ENCODE measurements around the gene PRKACA.

PRKACA gene

GRCh38 chr19:14117668-14118164, at the start of gene PRKACA:
TSS of gene PRKACA (minus strand) at chr19:14117762. CDS start at chr19:14117547, 215 bp downstream.
- DNase-seq: peak; percentile 100

- DNase-seq: no peak
Measured at GRCh38 chr19:14166999-14167575, 49.5 kb upstream of the PRKACA start.

GRCh38 chr19:14165990-14166830, 48.6 kb upstream of the PRKACA start:
- DNase-seq: no peak

GRCh38 chr19:14164724-14165493, 47.3 kb upstream of the PRKACA start:
- DNase-seq: no peak

- no peak for DNase-seq
Measured at GRCh38 chr19:14164082-14164481, 46.5 kb upstream of the PRKACA start.

GRCh38 chr19:14162871-14163297, 45.3 kb upstream of the PRKACA start:
- no peak for DNase-seq

- no peak for DNase-seq
Measured at GRCh38 chr19:14161305-14161704, 43.7 kb upstream of the PRKACA start.

GRCh38 chr19:14160017-14160703, 42.6 kb upstream of the PRKACA start:
- DNase-seq: no peak

- DNase-seq: no peak
Measured at GRCh38 chr19:14159059-14159458, 41.5 kb upstream of the PRKACA start.

- no peak for DNase-seq
Measured at GRCh38 chr19:14158276-14159023, 40.9 kb upstream of the PRKACA start.

GRCh38 chr19:14156971-14157717, 39.6 kb upstream of the PRKACA start:
- DNase-seq: no peak

GRCh38 chr19:14156122-14156521, 38.6 kb upstream of the PRKACA start:
- no peak for DNase-seq

GRCh38 chr19:14155371-14155770, 37.8 kb upstream of the PRKACA start:
- no peak for DNase-seq

- DNase-seq: no peak
Measured at GRCh38 chr19:14152713-14153112, 35.2 kb upstream of the PRKACA start.

- DNase-seq: no peak
Measured at GRCh38 chr19:14150770-14151661, 33.5 kb upstream of the PRKACA start.

- DNase-seq: no peak
Measured at GRCh38 chr19:14150041-14150769, 32.6 kb upstream of the PRKACA start.

- DNase-seq: peak; percentile 82
Measured at GRCh38 chr19:14149509-14149994, 32.0 kb upstream of the PRKACA start.

- no peak for DNase-seq
Measured at GRCh38 chr19:14148751-14149410, 31.3 kb upstream of the PRKACA start.
